Measurements from ENCODE around the gene LYRM4.

Gene LYRM4

DNA sequence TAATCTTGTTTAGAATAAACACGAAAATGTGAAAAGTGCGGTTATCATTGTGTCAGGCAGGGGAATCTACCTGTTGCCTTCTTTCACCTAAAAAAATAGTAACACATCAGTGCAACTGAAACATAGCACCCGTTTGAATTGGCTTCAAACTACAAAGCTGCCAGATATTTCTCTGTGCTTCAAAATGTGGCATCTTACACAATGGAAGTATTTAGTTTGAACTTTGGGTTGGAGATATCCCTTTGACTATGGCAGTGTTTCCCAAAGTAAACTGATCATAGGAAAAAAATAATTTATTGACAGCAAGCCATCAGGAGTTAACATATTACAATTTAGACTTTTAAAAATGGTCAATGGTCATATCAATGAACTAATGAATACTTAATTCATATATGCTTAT is 172.0 kb downstream of the LYRM4 start:
- H3K27me3 ChIP-seq (ENCODE audit: control insufficient read depth, insufficient read depth, low read length), result no peaks in the 10 kb centered on the region
- H2AFZ ChIP-seq, result no peak overlapping the region
- no peak overlapping the region for H3K27ac ChIP-seq
- H3K9me3 ChIP-seq (ENCODE audit: control insufficient read depth, low read length), result no peaks in the 10 kb centered on the region
- H3K36me3 ChIP-seq (ENCODE audit: control insufficient read depth, insufficient read depth, low read length), result no peaks in the 10 kb centered on the region
- no peaks in the 10 kb centered on the region for H3K4me1 ChIP-seq
- H3K9ac ChIP-seq, result no peak overlapping the region
- no peaks in the 10 kb centered on the region for H3K79me2 ChIP-seq
- TF ChIP-seq, protein P1, sequence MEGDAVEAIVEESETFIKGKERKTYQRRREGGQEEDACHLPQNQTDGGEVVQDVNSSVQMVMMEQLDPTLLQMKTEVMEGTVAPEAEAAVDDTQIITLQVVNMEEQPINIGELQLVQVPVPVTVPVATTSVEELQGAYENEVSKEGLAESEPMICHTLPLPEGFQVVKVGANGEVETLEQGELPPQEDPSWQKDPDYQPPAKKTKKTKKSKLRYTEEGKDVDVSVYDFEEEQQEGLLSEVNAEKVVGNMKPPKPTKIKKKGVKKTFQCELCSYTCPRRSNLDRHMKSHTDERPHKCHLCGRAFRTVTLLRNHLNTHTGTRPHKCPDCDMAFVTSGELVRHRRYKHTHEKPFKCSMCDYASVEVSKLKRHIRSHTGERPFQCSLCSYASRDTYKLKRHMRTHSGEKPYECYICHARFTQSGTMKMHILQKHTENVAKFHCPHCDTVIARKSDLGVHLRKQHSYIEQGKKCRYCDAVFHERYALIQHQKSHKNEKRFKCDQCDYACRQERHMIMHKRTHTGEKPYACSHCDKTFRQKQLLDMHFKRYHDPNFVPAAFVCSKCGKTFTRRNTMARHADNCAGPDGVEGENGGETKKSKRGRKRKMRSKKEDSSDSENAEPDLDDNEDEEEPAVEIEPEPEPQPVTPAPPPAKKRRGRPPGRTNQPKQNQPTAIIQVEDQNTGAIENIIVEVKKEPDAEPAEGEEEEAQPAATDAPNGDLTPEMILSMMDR (IDR thresholded peaks at IDR 0.05), result no peak
- H3K4me2 ChIP-seq (ENCODE audit: low read length), result no peak overlapping the region
- H3K4me3 ChIP-seq (ENCODE audit: low read depth, low read length), result no peak overlapping the region

DNA sequence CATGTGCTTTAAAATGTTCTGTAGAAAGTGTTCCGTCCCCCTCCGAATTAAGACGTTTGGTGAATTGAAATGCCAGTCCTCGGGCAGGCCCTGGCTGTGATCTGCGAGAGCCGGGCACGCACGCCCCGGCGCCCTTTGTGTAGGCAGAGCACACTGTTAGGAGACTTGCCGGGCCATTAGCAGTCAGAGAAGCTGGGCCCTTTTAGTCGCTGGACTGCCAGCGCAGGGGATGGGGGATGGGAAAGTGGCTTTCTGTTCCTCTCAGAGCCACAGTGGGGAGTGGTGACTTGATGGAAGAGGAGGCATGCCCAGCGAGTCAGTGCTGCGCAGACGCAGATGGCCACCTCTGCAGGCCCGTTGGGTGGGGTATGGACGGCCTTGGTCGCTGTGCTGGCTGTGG is 173.4 kb downstream of the LYRM4 start:
- Histone ChIP-seq H3K4me2 (ENCODE audit: low read length) (no peak overlapping the region), H3K9ac (no peak overlapping the region), H3K4me1 (no peaks in the 10 kb centered on the region), H3K36me3 (ENCODE audit: control insufficient read depth, insufficient read depth, low read length) (no peaks in the 10 kb centered on the region), H3K27ac (no peak overlapping the region), H3K79me2 (no peaks in the 10 kb centered on the region), H3K9me3 (ENCODE audit: control insufficient read depth, low read length) (no peaks in the 10 kb centered on the region), H3K27me3 (ENCODE audit: control insufficient read depth, insufficient read depth, low read length) (no peaks in the 10 kb centered on the region), H3K4me3 (ENCODE audit: low read depth, low read length) (no peak overlapping the region), H2AFZ (no peak overlapping the region)
- TF ChIP-seq, protein P1 (IDR thresholded peaks at IDR 0.05), result no peak

DNA sequence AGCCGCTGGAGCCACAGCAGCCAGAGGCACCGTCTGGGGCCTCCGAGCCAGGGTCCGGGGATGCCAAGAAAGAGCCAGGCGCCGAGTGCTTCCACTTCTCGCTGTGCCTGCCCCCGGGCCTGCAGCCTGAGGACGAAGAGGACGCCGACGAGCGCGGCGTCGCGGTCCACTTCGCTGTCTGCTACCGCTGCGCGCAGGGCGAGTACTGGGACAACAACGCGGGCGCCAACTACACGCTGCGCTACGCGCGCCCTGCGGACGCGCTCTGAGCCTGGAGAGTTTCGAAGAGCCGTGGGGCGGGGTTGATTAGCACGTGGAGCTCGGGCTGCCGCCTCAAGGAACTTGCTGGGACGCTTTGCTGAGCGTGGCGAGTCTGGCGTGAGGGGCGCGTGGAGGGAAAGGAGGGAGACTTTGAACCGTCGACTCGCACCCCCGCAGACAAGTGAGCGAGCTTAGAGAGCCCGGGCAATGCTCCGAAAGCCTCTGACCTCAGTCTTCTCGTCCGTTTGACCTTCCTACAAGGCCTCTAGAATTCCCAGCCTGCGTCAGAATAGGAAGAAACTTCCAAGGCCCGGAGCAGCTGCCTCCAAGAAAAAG is 174.4 kb downstream of the LYRM4 start:
- TF ChIP-seq, protein P1 (IDR thresholded peaks at IDR 0.05), result no peak
- H3K27ac ChIP-seq, result no peak overlapping the region
- H3K9ac ChIP-seq, result no peak overlapping the region
- no peaks in the 10 kb centered on the region for H3K4me1 ChIP-seq
- peak overlapping the region; percentile 99 for H2AFZ ChIP-seq
- H3K4me3 ChIP-seq (ENCODE audit: low read depth, low read length), result peak overlapping the region; percentile 41
- H3K9me3 ChIP-seq (ENCODE audit: control insufficient read depth, low read length), result no peaks in the 10 kb centered on the region
- no peaks in the 10 kb centered on the region for H3K79me2 ChIP-seq
- H3K27me3 ChIP-seq (ENCODE audit: control insufficient read depth, insufficient read depth, low read length), result no peaks in the 10 kb centered on the region
- peak overlapping the region; percentile 73 for H3K4me2 ChIP-seq (ENCODE audit: low read length)
- no peaks in the 10 kb centered on the region for H3K36me3 ChIP-seq (ENCODE audit: control insufficient read depth, insufficient read depth, low read length)

DNA sequence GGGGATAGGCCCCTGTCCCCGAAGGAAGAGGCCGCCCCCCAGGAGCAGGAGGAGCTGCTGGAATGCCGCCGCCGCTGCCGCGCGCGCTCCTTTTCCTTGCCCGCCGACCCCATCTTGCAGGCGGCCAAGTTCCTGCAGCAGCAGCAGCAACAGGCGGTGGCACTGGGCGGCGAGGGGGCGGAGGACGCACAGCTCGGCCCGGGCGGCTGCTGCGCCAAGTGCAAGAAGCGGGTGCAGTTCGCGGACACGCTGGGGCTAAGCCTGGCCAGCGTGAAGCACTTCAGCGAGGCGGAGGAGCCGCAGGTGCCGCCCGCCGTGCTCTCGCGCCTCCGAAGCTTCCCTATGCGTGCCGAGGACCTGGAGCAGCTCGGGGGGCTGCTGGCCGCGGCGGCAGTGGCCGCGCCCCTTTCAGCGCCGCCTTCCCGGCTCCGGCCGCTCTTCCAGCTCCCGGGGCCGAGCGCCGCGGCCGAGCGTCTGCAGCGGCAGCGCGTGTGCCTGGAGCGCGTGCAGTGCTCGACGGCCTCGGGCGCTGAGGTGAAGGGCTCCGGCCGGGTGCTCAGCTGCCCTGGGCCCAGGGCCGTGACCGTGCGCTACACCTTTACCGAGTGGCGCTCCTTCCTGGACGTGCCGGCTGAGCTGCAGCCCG is 175.0 kb downstream of the LYRM4 start:
- Histone ChIP-seq H3K27me3 (ENCODE audit: control insufficient read depth, insufficient read depth, low read length) (no peaks in the 10 kb centered on the region), H3K4me1 (no peaks in the 10 kb centered on the region), H2AFZ (peak overlapping the region; percentile 99), H3K4me2 (ENCODE audit: low read length) (peak overlapping the region; percentile 73), H3K9ac (peak overlapping the region; percentile 69), H3K36me3 (ENCODE audit: control insufficient read depth, insufficient read depth, low read length) (no peaks in the 10 kb centered on the region), H3K79me2 (no peaks in the 10 kb centered on the region), H3K9me3 (ENCODE audit: control insufficient read depth, low read length) (no peaks in the 10 kb centered on the region), H3K27ac (peak overlapping the region; percentile 68), H3K4me3 (ENCODE audit: low read depth, low read length) (peak overlapping the region; percentile 41)
- TF ChIP-seq, protein P1 (IDR thresholded peaks at IDR 0.05), result no peak
